Choroid plexus epithelial cell (primary cell): Measurements from ENCODE around the gene UBE2D3.
A peak's percentile ranks its signal among the peaks of the same experiment; 100 is the strongest.

Source experiments
- DNase-seq: peaks from one replicate; pipeline ENCODE4 v3.0.0-alpha.2; 2010; ENCODE audit warnings: low read depth
- H3K4me3 ChIP-seq: 2 replicates; pipeline ENCODE4 v1.5.1; 2011; ENCODE audit warnings: low read depth, mild to moderate bottlenecking, control low read depth, low read length, moderate library complexity
- TF ChIP-seq, protein P1 (sequence below): conservative IDR thresholded peaks from 2 replicates; pipeline ENCODE4 v1.5.1; 2011; ENCODE audit warnings: low read depth, mild to moderate bottlenecking, control low read depth, inconsistent platforms, low read length, moderate library complexity

Gene UBE2D3

DNA sequence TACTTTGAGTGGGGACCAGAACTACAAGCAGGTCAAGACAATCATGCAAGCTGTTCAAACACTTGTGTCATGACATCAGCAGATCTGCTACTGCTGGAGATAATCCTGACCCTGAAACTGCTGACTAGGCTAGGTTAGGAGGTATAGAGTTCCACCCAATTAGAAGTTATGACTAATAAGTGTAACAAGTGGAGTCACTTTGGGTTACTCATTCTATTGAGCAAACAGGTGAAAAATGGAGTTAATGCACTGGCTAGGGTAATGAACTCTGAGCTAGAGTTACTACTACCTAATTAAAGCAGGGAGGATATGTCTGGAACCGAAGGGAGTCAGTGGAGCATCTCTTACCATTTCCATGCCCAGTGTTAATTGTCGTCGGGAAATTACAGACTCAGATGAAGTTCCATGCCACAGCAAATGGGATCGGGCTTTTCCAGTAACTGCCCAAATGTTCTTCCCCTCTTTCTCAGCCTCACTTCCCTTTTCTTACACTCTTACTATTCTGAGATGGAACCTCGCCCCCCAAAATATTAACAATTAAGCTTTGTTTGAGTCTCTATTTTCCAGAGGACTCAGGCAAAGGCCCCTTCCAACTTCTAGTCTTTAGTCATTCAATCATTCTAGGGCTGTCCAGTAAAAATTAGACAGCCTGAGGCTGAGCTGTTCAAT, 46.7 kb downstream of the UBE2D3 start:
- peak; percentile 39 for DNase-seq
- TF ChIP-seq, protein P1, sequence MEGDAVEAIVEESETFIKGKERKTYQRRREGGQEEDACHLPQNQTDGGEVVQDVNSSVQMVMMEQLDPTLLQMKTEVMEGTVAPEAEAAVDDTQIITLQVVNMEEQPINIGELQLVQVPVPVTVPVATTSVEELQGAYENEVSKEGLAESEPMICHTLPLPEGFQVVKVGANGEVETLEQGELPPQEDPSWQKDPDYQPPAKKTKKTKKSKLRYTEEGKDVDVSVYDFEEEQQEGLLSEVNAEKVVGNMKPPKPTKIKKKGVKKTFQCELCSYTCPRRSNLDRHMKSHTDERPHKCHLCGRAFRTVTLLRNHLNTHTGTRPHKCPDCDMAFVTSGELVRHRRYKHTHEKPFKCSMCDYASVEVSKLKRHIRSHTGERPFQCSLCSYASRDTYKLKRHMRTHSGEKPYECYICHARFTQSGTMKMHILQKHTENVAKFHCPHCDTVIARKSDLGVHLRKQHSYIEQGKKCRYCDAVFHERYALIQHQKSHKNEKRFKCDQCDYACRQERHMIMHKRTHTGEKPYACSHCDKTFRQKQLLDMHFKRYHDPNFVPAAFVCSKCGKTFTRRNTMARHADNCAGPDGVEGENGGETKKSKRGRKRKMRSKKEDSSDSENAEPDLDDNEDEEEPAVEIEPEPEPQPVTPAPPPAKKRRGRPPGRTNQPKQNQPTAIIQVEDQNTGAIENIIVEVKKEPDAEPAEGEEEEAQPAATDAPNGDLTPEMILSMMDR: no peak
- H3K4me3 ChIP-seq: no peak overlapping the region

DNA sequence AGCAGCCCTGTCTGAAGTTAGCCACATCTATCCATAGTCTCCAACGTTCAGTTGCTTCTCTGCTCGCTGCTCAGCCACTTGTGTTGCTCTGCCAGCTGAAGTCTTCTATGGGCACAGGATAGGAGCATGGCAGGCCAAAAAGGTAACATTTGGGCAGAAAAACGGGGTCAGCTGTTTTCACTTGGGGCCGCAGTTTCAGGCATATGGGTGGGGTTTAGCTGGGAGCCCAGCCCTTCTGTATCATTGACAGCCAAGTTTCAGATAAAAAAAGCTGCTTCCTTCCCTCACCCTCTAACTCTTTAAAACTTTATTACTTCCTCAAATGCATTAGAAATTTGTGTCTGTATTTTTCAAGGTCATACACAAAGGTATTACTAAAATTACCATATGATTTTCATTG, 48.1 kb downstream of the UBE2D3 start:
- no peak for DNase-seq
- no peak overlapping the region for H3K4me3 ChIP-seq
- TF ChIP-seq, protein P1: no peak

DNA sequence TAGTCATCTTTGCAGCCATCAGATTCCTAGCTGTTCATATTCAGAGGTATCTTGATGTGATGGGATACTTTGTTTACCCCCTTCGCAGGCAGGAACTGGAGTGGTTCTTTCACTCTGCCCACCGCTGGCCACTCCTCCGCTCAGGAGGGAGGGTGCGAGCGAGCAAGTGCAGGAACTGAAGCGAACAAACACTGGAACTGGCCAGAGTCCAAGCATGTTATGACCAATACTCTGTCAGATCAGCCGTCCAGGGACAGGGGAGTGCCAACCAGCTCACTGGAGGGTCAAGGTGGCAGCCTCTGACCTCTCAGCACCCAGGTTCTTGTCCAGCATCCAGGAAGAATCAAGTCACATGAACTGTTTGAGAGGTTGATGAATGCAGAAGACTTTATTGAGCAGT, 48.6 kb downstream of the UBE2D3 start:
- DNase-seq: no peak
- TF ChIP-seq, protein P1: no peak
- H3K4me3 ChIP-seq: no peak overlapping the region

DNA sequence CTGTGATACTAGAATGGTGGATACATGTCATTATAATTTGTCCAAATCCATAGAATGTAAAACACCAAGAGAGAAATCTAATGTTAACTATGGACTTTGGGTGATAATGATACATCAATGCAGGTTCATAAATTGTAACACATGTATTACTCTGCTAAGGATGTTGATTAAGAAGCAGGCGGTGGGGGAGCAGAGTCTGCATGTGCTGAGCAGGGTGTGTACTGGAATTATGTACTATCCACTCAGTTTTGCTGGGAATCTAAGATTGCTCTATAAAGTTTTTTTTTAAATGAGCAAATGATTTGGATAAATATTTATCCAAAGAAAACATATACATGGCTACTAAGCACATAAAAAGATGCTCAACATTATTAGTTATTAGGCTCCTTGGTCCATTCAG, 51.5 kb downstream of the UBE2D3 start:
- no peak for DNase-seq

DNA sequence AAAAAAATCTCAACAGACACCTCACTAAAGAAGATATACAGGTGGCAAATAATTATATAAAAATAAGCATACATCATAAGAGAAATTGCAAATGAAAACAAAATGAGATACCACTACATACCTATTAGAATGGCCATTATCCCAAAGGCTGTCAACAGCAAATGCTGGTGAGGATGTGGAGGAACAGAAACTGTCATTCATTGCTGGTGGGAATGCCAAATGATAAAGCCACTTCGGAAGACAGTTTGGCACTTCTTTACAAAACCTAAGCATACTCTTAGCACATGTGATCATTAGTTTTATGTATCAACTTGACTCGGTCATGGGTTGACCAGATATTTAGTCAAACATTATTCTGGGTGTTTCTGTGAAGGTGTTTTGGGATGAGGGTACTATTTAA, 53.1 kb downstream of the UBE2D3 start:
- no peak for DNase-seq
- TF ChIP-seq, protein P1: no peak
- H3K4me3 ChIP-seq: no peak overlapping the region

More for the DNA sequence above, 51.5 kb downstream of the UBE2D3 start:
- H3K4me3 ChIP-seq: no peak overlapping the region
- TF ChIP-seq, protein P1: no peak

DNA sequence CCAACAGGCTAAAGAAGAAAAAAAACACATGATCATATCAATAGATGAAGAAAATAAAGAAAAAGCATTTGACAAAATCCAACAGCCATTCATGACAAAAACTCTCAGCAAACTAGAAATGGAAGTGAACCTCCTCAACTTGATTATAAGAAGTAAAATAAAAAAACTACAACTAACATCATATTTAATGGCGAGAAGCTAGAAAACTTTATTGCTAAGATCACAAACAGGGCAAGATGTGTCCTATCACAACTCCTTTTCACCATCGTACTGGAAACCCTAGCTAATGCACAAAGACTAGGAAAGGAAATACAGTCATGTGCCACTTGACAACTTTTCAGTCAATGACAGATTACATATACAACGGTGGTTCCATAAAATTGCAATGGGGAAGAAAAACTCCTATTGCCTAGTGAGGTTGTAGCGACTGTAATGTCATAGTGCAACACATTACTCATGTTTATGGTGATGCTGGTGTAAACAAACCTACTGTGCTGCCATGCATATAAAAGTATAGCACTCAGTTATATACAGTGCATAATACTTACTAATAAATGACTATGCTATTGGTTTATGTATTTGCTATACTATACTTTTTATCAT, 54.5 kb downstream of the UBE2D3 start:
- TF ChIP-seq, protein P1: no peak
- DNase-seq: no peak
- H3K4me3 ChIP-seq: no peak overlapping the region

DNA sequence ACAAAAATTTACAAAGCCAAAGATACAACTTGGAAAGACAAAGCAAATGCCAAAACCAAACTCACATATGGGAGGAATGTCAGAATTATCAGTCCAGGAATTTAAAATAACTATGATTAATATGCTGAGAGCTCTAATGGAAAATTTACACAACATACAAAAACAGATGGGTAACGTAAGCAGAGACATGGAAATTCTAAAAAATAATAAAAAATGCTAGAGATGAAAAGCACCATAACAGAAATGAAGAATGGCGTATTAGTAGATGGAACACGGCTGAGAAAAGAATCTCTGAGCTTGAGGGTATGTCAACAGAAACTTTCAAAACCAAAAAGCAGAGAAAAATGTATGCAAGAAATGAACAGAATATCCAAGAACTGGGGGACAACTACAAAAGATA, 62.5 kb downstream of the UBE2D3 start:
- H3K4me3 ChIP-seq: no peak overlapping the region
- TF ChIP-seq, protein P1: no peak
- no peak for DNase-seq
